GM21423 (cell line): ENCODE data around the gene EHD1.

Experiments used
- ATAC-seq: cut with Tn5 transposase; IDR thresholded peaks from one replicate; pipeline ENCODE4 v1.9.1; 2021; ENCODE audit warnings: mild to moderate bottlenecking, moderate library complexity; ENCODE audit not compliant: unreplicated experiment

The EHD1 gene

GRCh38 chr11:64802370-64803157 lies 75.9 kb downstream of the EHD1 start:
- ATAC-seq = peak; percentile 4
